Measurements from ENCODE around the gene UBASH3A.

DNA sequence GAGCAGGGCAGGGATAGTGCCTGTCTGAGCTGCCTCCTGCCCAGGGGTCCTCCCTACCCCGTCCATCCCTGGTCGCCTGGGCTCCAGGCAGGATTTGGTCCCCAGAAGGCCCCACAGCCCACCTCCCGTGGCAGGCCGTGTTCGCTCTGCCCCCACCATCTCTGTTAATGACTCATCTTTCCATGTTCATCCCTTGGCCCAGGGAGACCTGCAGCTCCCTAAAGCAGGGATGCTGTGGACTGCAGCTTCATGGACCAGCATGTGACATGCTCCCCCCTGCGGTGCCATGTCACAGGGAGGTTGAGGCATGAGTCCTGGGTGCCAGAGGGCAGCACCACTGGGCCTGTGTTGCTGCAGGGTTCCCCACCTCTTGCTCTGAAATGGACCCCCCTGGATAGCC, 26.8 kb downstream of the UBASH3A start:
- TF ChIP-seq, protein P1, sequence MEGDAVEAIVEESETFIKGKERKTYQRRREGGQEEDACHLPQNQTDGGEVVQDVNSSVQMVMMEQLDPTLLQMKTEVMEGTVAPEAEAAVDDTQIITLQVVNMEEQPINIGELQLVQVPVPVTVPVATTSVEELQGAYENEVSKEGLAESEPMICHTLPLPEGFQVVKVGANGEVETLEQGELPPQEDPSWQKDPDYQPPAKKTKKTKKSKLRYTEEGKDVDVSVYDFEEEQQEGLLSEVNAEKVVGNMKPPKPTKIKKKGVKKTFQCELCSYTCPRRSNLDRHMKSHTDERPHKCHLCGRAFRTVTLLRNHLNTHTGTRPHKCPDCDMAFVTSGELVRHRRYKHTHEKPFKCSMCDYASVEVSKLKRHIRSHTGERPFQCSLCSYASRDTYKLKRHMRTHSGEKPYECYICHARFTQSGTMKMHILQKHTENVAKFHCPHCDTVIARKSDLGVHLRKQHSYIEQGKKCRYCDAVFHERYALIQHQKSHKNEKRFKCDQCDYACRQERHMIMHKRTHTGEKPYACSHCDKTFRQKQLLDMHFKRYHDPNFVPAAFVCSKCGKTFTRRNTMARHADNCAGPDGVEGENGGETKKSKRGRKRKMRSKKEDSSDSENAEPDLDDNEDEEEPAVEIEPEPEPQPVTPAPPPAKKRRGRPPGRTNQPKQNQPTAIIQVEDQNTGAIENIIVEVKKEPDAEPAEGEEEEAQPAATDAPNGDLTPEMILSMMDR (IDR thresholded peaks at IDR 0.05; ENCODE audit: borderline replicate concordance, extremely low read depth, low read length, poor library complexity, severe bottlenecking) = no peak
- TF ChIP-seq EZH2 (IDR thresholded peaks at IDR 0.05; ENCODE audit: borderline replicate concordance, low read depth, low read length, severe bottlenecking) = no peak
